Psoas muscle (tissue), 8 donors: ENCODE results near the gene SMCP. TPM values are rescaled to one million over a fixed set of nuclear protein-coding genes. Genes with fewer than 3 reads are reported as not detected.

Experiments used
- ATAC-seq, 4 donors: fragments of 200-7000 bp; cut with Tn5 transposase; one replicate each; pipeline ENCODE4 v1.9.1; 2020; ENCODE audit warnings: moderate library complexity in 3 of 4, mild to moderate bottlenecking in 2 of 4
- DNase-seq, 2 donors: peaks; one replicate each; pipeline ENCODE4 v3.0.0-alpha.2; 2020
- H3K27ac ChIP-seq: fragments of 200-600 bp; one replicate; pipeline ENCODE4 v1.8.0; 2022
- H3K27me3 ChIP-seq, 3 donors: fragments of 200-600 bp in 1 of 3; one replicate each; pipeline versions ENCODE4 v1.6.1 to v1.8.0; 2013 to 2022; ENCODE audit warnings: low read length in 2 of 3, mild to moderate bottlenecking in 2 of 3, moderate library complexity in 1 of 3; ENCODE audit not compliant: insufficient read depth in 3 of 3
- H3K36me3 ChIP-seq, 2 donors: fragments of 200-600 bp in 1 of 2; one replicate each; pipeline versions ENCODE4 v1.6.1 to v1.8.0; 2013 to 2022; ENCODE audit warnings: low read depth in 1 of 2, mild to moderate bottlenecking in 1 of 2, moderate library complexity in 1 of 2; ENCODE audit not compliant: insufficient read depth in 1 of 2
- H3K4me1 ChIP-seq: fragments of 200-600 bp; one replicate; pipeline ENCODE4 v1.8.0; 2022
- H3K4me3 ChIP-seq: fragments of 200-600 bp; one replicate; pipeline ENCODE4 v1.8.0; 2022; ENCODE audit warnings: mild to moderate bottlenecking
- H3K9me3 ChIP-seq: fragments of 200-600 bp; one replicate; pipeline ENCODE4 v1.8.0; 2022
- WGBS, 3 donors: extraction: QIAGEN DNeasy Blood & Tissue Kit; methylation state at CpG; one replicate each; pipeline versions ENCODE4 v1.1.6 to v1.1.7; 2013; 5-methylcytosine and 5-hydroxymethylcytosine counted together
- intact Hi-C, 2 donors: fragments of 100-400 bp; cut with DNase I; formaldehyde crosslinking; loops; one replicate each; pipeline versions ENCODE4 v1.11.0 to v1.14.2; 2022
- polyA plus RNA-seq, 3 donors: library from polyadenylated mRNA; stranded (reverse); fragments of 200-250 nt; gene quantifications; one replicate each; pipeline ENCODE4 v1.2.3, GENCODE V29; 2013
- total RNA-seq, 4 donors: library from RNA; stranded (reverse); fragmentation: NEBNext Ultra II Directional in 2 of 4; extraction: Animal tissue kit (Norgen Biotek cat#: 25700) in 2 of 4; gene quantifications; one replicate each; pipeline versions ENCODE4 v1.2.1 to v1.2.4, GENCODE V29; 2021 to 2023
- TF ChIP-seq, protein P1 (sequence below): fragments of 200-600 bp; IDR thresholded peaks from one replicate; pipeline ENCODE4 v1.8.0; 2022; ENCODE audit warnings: antibody characterized with exemption
- donor health status: healthy with polysubstance abuse.
- donor health status: DM: no; HTN: no; CAD: no; lungs with moderate emphysema.
- donor health status: Bipolar disorder and iron deficiency.
- donor health status: healthy.
- donor health status: DM: yes; HTN: yes; CAD: no.
- donor health status: DM: no; HTN: no; CAD: no.
- donor health status: DM: no; HTN: no; CAD: no.
- donor health status: DM: yes; HTN: yes; CAD: no.

SMCP gene
- total and polyA plus RNA-seq, 7 donors = not detected

- Histone ChIP-seq H3K9me3 (no peaks in the 10 kb centered on the region), H3K4me1 (no peaks in the 10 kb centered on the region), H3K27me3 (peaks cover 0 to 5% (median 2%) of the 10 kb centered on the region in 3 donors), H3K4me3 (no peak overlapping the region), H3K36me3 (no peaks in the 10 kb centered on the region), H3K27ac (no peak overlapping the region)
- ATAC-seq = no peak
- no peak for DNase-seq
- TF ChIP-seq, protein P1, sequence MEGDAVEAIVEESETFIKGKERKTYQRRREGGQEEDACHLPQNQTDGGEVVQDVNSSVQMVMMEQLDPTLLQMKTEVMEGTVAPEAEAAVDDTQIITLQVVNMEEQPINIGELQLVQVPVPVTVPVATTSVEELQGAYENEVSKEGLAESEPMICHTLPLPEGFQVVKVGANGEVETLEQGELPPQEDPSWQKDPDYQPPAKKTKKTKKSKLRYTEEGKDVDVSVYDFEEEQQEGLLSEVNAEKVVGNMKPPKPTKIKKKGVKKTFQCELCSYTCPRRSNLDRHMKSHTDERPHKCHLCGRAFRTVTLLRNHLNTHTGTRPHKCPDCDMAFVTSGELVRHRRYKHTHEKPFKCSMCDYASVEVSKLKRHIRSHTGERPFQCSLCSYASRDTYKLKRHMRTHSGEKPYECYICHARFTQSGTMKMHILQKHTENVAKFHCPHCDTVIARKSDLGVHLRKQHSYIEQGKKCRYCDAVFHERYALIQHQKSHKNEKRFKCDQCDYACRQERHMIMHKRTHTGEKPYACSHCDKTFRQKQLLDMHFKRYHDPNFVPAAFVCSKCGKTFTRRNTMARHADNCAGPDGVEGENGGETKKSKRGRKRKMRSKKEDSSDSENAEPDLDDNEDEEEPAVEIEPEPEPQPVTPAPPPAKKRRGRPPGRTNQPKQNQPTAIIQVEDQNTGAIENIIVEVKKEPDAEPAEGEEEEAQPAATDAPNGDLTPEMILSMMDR = no peak
- intact Hi-C loops = no loop called here
- whole genome bisulfite sequencing, 3 donors = 75 to 82% (median 76%) methylated on average over 4 of the region's 4 CpGs
These were observed 20.9 kb downstream of the SMCP start for GRCh38 chr1:152899027-152899426.

GRCh38 chr1:152899883-152900282 lies 21.8 kb downstream of the SMCP start:
- H3K36me3 ChIP-seq = no peaks in the 10 kb centered on the region
- H3K4me3 ChIP-seq = no peak overlapping the region
- 52 to 74% (median 60%) methylated on average over 2 of the region's 2 CpGs for WGBS, 3 donors
- ATAC-seq (no peak), DNase-seq (no peak)
- H3K27ac ChIP-seq = no peak overlapping the region
- TF ChIP-seq, protein P1 = no peak
- intact Hi-C loops = no loop called here
- H3K4me1 ChIP-seq = no peaks in the 10 kb centered on the region
- peaks cover 0 to 5% (median 3%) of the 10 kb centered on the region in 3 donors for H3K27me3 ChIP-seq
- H3K9me3 ChIP-seq = no peaks in the 10 kb centered on the region

GRCh38 chr1:152901631-152902030 lies 23.5 kb downstream of the SMCP start:
- intact Hi-C loops = no loop called here
- no peak for DNase-seq
- 69 to 76% (median 73%) methylated on average over 5 of the region's 5 CpGs for WGBS, 3 donors
- Histone ChIP-seq H3K9me3 (no peaks in the 10 kb centered on the region), H3K27me3 (peaks cover 0 to 6% (median 5%) of the 10 kb centered on the region in 3 donors), H3K27ac (no peak overlapping the region), H3K4me3 (no peak overlapping the region), H3K36me3 (no peaks in the 10 kb centered on the region), H3K4me1 (no peaks in the 10 kb centered on the region)
- TF ChIP-seq, protein P1 = no peak
- ATAC-seq = no peak

GRCh38 chr1:152902636-152903035 lies 24.5 kb downstream of the SMCP start:
- H3K4me3 ChIP-seq = no peak overlapping the region
- DNase-seq = no peak
- H3K36me3 ChIP-seq = no peaks in the 10 kb centered on the region
- TF ChIP-seq, protein P1 = no peak
- peaks cover 0 to 5% (median 4%) of the 10 kb centered on the region in 3 donors for H3K27me3 ChIP-seq
- H3K27ac ChIP-seq = no peak overlapping the region
- 35 to 52% (median 37%) methylated on average over 4 of the region's 4 CpGs for WGBS, 3 donors
- intact Hi-C loops = no loop called here
- H3K9me3 ChIP-seq = no peaks in the 10 kb centered on the region
- H3K4me1 ChIP-seq = no peaks in the 10 kb centered on the region
- ATAC-seq = no peak
